Stimulated activated CD4-positive, alpha-beta T cell treated with anti-CD3 and anti-CD28 coated beads, Interleukin-4, amount 100 ng/mL, for 48 hours (primary cell): ENCODE data around the gene MAPK1IP1L.
A peak's percentile ranks its signal among the peaks of the same experiment; 100 is the strongest.

Experiments used
- DNase-seq, 2 donors: peaks; one replicate each; pipeline ENCODE4 v3.0.0-alpha.2; 2020; ENCODE audit warnings: low read depth in 2 of 2

Gene MAPK1IP1L

GRCh38 chr14:55094292-55095157 lies 43.1 kb downstream of the MAPK1IP1L start:
- DNase-seq, result no peak

- peak; percentile 28 to 45 for DNase-seq
Observed at GRCh38 chr14:55097881-55098560, 46.6 kb downstream of the MAPK1IP1L start.

GRCh38 chr14:55098561-55098898 lies 47.1 kb downstream of the MAPK1IP1L start:
- DNase-seq, result no peak

- DNase-seq, result no peak
Observed at GRCh38 chr14:55099756-55100155, 48.3 kb downstream of the MAPK1IP1L start.

- DNase-seq, result no peak
Observed at GRCh38 chr14:55101698-55102097, 50.3 kb downstream of the MAPK1IP1L start.

- DNase-seq, result no peak
Observed at GRCh38 chr14:55102141-55102621, 50.7 kb downstream of the MAPK1IP1L start.

GRCh38 chr14:55103005-55103640 lies 51.7 kb downstream of the MAPK1IP1L start:
- DNase-seq, result peak in 1 of 2 donors; percentile 21

GRCh38 chr14:55103971-55104954 lies 52.8 kb downstream of the MAPK1IP1L start:
- DNase-seq, result no peak

- DNase-seq, result no peak
Observed at GRCh38 chr14:55105991-55106390, 54.5 kb downstream of the MAPK1IP1L start.

GRCh38 chr14:55107766-55108554 lies 56.5 kb downstream of the MAPK1IP1L start:
- DNase-seq, result no peak

GRCh38 chr14:55109836-55110235 lies 58.4 kb downstream of the MAPK1IP1L start:
- no peak for DNase-seq

- DNase-seq, result no peak
Observed at GRCh38 chr14:55111122-55111708, 59.8 kb downstream of the MAPK1IP1L start.

- DNase-seq, result no peak
Observed at GRCh38 chr14:55114720-55115119, 63.3 kb downstream of the MAPK1IP1L start.

GRCh38 chr14:55115460-55115859 lies 64.0 kb downstream of the MAPK1IP1L start:
- no peak for DNase-seq

- no peak for DNase-seq
Observed at GRCh38 chr14:55115861-55116245, 64.4 kb downstream of the MAPK1IP1L start.

GRCh38 chr14:55116246-55117030 lies 65.0 kb downstream of the MAPK1IP1L start:
- no peak for DNase-seq

- no peak for DNase-seq
Observed at GRCh38 chr14:55117803-55118441, 66.5 kb downstream of the MAPK1IP1L start.

- DNase-seq, result no peak
Observed at GRCh38 chr14:55118761-55119160, 67.3 kb downstream of the MAPK1IP1L start.
